Activated CD8-positive, alpha-beta memory T cell treated with anti-CD3 and anti-CD28 coated beads, Interleukin-2, amount 50 U/mL, for 24 hours (primary cell): ENCODE measurements around the gene INTS7.
A peak's percentile ranks its signal among the peaks of the same experiment; 100 is the strongest.

Source experiments
- DNase-seq: peaks from one replicate; pipeline ENCODE4 v3.0.0-alpha.2; 2020; ENCODE audit errors: extremely low read depth

The INTS7 gene, protein sequence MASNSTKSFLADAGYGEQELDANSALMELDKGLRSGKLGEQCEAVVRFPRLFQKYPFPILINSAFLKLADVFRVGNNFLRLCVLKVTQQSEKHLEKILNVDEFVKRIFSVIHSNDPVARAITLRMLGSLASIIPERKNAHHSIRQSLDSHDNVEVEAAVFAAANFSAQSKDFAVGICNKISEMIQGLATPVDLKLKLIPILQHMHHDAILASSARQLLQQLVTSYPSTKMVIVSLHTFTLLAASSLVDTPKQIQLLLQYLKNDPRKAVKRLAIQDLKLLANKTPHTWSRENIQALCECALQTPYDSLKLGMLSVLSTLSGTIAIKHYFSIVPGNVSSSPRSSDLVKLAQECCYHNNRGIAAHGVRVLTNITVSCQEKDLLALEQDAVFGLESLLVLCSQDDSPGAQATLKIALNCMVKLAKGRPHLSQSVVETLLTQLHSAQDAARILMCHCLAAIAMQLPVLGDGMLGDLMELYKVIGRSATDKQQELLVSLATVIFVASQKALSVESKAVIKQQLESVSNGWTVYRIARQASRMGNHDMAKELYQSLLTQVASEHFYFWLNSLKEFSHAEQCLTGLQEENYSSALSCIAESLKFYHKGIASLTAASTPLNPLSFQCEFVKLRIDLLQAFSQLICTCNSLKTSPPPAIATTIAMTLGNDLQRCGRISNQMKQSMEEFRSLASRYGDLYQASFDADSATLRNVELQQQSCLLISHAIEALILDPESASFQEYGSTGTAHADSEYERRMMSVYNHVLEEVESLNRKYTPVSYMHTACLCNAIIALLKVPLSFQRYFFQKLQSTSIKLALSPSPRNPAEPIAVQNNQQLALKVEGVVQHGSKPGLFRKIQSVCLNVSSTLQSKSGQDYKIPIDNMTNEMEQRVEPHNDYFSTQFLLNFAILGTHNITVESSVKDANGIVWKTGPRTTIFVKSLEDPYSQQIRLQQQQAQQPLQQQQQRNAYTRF

DNA sequence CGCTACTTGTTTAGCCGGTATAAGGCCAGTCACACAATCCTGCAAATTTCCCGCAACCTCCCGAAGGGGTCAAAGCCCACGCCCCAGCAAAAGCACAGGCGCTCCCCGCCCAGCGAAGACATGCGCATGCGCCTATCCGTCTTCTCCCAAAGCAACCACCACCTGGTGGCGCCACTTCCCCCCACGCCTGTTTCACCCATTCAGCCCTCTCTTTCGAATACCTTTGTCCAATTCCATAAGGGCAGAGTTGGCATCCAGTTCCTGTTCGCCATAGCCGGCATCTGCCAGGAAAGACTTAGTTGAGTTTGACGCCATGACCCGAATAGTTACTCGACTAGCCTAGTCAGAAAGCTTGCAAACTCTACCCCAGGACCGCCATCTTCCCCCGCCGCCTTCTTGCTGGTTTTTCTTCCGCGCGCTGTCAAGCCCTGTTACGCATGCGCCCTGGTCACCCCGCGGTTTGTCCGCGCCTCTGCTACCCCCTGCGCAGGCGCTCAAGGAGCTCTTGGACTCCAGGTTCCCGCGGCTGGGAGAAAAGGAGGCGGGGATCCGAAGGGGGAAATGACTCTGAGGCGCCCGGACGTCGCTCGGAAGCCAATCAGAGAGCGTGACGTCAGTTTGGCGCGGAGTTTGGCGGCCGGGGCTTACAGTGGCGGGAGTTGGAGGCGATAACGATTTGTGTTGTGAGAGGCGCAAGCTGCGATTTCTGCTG is at the start of gene INTS7, which contains the start of gene DTL:
Gene INTS7 (minus strand): TSS at position 435 of the 712 bp plus-strand sequence. CDS start 120 bp downstream, at position 315.
Gene DTL (plus strand): TSS at position 626 of the 712 bp plus-strand sequence. CDS start 143 bp downstream, outside the sequence.
- peak; percentile 97 for DNase-seq

DNA sequence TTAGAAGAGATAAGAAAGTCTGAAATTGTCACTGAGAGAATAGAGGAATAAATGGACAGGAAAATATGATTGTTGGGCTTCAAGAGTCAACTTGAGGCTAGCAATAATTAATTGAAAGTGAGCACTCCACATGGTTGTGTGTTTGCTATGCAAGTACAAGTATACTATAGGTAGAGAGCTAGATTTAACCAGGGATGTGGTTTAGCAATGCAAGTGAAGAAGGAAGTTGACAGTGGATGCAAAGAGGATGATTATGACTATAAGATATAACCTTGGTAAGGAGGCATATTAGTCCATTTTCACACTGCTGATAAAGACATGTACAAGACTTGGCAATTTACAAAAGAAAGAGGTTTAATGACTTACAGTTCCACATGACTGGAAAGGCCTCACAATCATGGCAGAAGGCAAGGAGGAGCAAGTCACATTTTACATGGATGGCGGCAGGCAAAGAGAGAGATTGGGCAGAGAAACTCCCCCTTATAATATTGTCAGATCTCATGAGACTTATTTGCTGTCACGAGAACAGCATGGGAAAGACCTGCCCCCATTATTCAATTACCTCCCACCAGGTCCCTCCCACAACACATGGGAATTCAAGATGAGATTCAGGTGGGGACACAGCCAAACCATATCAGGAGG is 47.5 kb upstream of the INTS7 start:
- DNase-seq, result no peak

DNA sequence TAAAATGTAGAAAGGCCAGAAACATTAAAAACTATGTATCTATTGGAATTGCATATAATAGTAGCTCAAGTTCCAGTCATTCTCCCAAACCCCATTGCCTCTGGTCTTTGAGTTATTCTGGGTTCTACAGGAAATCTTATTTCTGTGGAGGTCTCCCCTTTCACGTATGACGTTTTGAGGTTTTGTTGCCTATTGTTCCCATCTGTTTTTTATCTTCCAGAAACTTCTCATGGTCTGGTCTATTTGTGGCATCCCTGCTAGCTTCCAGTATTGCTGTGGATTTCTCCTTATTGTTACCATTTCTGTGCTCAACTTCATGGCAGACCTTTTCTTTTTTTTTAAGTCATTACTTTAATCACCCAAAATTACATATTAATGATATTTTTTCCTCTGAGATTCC is 43.5 kb upstream of the INTS7 start:
- no peak for DNase-seq

DNA sequence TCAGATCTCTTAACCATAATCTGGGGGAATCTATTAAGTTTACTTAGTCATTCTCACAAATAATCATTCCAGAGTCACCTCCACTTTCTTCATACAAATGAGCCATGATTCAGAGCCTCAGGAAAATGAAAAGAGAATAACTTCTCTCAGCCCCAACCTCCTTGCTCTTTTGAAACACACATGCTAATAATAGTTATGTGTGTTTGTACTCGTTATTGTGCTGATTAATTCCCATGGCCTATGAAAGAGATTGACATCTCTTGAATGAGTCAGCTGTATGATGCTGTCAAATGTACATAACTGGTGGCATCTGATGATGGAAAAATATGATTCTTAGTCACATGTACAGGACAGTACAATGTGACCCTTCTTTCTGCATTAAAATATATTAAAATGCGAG is 41.7 kb upstream of the INTS7 start:
- no peak for DNase-seq

DNA sequence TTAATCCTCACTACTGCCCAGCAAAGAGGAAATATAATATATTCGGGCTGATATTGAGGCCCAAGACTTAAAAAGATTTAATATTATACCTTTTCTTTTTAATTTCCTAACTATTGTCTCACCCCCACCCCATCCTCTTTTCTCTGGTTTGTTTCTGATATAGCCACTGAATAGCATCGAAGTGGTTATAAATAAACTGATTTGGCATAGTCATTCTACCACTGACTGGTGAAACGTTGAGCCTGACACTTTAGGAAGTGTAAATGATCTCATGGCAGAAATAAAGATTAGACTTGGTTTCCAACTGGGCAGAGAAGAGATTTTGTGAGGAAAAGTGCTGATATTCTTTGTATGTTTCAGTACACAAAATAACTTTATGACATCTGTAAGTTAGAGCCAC is 39.5 kb upstream of the INTS7 start:
- DNase-seq, result no peak

DNA sequence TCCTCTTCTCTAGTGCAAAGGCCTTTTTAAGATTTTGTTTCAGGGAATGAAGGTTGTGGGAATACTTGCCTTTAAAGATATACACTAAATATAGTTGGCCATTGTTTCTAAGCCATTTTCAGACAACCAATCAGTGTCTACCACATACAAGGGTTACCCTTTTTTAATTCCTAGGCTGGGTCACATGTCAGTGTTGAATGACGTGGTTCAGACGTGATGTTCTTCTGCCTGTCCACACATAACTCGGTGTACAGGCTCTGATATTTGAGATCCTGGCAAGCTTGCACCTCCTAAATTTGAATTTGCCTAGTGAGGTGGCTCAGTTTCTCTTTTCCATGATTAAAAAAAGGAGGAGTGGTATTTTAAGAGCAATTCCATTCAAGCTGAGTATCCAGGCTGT is 39.0 kb upstream of the INTS7 start:
- no peak for DNase-seq

DNA sequence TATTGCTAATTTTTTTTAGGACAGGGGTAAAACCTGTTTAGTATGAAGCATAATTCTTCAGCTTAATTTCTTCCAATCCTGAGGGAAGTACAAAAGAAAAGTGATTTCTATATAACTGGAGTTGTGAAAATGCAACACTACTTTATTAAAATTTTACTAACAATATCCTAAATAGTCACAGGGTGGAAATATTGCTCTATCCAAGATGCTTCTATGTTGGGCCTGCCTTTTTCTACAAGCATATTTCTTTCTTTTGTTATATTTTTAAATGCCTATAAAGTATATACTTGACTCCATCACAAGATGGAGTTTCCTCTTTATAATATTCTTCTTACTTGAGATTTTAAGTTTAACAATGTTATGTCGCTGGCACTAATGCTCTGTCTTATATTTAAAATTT is 38.1 kb upstream of the INTS7 start:
- no peak for DNase-seq

DNA sequence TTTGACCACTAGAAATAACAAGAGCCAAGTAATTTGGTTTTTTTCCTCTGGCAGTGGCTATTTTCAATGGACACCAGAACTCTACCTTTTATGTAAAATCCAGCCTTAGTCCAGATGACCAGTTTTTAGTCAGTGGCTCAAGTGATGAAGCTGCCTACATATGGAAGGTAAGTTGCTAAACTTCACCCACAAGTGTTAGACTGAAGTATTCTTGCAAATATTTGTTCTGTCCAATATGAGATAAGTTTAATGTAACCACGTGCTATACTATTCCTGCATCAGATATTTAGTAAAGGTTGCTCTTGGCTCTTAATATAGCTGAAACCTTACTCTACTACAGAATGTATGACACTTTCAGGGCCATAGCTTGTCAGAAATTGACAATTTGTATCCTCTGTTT is 36.7 kb upstream of the INTS7 start:
- DNase-seq, result no peak

DNA sequence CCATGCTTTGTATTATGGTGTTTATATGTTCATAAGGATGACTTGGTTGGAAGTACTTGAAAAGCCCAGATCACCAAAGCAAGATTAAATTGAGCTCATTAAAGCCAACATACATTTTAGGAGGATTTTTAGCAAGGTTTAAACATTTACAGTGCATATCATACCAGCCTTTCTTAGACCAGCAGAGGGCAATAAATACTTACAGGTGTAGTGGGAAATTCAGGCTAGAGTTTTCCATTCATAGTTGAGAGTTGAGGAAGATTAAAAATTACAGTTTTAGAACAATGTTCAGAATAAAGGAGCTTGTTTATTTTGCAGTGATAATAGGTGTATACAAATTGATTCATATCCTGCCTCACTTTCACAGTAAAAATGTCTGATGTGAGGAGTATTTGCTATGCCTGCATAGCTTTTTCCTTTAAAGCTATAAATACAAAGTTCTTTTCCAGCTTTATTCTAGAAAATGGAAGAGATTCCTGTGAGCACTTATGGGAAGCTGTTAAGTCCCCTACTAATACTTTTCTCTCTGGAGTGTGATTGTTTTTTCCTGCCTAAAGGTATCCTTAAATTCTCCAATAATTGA is 35.5 kb upstream of the INTS7 start:
- no peak for DNase-seq

DNA sequence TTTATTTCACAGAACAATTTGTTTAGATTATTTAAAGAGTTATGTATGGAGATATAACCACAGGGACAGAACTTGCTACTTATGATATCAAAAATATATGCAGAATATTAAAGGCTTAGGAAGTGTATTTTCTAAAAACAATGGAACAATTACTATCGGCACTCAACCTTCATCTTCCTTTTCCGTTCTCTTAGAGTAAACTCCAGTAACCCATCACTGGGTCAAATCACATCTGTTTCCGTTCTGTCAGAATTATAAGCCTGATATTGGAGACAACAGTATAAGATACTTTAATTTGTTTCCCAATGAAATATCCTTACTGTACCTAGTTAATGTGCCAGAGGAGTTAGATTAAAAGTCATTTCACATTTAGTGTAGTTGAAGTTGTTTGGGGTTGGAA is 32.4 kb upstream of the INTS7 start:
- no peak for DNase-seq

DNA sequence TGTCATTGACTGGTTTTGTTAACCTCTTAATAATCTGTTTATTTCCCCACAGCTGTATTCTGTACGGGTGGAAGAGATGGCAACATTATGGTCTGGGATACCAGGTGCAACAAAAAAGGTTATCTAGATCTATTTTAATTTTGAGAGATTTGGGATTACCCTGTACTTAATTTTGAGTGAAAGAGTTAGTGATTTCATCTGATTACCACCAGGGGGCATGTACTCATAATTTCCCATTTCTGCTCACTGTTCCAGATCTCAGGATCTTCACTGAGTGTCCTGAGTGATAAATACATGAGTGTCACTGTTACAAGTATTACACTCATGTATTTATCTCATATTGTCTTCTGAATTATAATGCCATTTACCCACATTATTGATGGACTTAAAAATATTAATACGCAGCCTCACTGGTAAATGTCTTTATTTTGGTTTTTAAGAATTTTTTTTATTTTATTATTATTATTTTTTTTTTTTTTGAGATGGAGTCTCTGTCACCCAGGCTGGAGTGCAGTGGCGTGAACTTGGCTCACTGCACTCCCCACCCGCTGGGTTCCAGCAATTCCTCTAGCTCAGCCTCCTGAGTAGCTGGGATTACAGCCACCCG is 27.6 kb upstream of the INTS7 start:
- no peak for DNase-seq

DNA sequence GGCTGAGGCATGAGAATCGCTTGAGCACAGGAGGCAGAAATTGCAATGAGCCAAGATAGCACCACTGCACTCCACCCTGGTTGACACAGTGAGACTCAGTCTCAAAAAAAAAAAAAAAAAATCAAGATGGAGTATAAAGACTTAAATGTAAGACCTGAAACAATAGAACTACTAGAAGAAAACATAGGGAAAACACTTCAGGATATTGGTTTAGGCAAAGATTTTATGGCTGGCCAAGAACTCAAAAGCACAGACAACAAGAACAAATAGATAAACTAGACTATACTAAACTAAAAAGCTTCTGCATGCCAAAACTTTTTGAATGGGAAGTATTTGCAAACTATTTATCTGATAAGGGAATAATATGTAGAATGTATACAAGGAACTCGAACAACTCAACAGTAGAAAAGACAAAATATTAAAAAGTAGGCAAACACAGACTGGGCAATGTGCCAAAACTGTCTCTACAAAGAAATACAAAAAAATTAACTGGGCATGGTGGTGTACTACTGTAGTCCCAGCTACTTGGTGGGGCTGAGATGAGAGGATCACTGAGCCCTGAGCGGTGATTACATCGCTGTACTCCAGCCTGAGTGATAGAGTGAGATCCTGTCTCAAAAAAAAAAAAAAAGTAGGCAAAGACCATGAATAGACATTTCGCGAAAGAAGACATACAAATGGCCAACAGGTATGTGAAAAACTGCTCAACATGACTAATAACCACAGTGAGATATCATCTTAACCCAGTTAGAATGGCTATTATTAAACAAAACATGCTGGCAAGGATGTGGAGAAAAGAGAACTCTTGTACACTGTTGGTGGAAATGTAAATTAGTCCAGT is 25.5 kb upstream of the INTS7 start:
- no peak for DNase-seq

DNA sequence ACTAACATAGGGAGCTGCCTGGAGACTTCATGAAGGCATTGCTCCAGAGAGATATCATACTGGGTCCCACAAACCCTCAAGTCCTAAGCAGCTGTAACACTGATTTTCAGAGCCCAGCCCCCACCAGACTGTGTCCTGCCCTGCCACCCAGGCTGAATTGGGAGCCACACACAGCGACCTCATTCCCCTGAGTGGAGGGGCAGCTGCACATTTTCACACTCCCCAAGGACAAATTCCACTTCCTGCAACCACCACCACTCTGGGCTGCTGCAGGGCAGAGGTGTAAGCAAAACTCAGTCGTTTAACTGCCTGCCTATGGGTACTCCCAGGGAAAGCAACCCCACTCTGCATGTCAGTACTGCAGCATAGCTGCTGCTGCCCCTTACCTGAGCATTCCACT is 20.0 kb upstream of the INTS7 start:
- no peak for DNase-seq

DNA sequence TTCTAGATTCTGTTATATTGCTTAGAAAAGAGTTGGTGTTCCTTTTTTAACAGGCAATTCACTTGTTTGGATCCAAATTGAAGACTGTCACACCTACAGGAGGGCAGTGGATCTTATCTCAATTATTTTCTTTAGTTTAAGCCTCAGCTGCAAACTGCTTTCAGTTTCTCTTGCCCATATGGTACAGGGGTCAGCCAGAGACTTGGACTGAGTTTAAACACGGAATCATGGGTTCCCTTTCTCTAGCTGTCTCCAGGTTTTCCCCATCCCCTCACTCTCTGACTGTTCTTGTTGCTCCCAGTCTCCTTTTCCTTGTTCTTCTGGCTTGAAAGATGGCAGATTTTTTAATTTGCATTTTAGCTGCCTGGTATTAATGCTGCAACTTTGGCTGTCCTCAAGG is 18.6 kb upstream of the INTS7 start:
- DNase-seq, result no peak

DNA sequence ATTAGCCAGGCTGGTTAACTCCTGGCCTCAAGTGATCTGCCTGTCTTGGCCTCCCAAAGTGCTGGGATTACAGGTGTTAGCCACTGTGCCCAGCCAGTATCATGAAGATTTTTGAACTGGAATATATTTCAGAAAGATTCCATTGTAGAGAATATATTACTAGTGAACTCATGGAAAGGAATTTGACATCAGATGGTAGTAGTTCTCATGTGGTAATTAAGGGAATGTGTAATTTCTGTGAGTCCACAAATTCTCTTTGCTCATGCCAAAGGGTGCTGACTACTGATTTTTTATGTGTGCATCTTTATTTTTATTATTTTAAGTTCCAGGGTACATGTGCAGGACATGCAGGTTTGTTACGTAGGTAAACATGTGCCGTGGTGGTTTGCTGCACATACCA is 10.6 kb upstream of the INTS7 start:
- DNase-seq, result no peak

DNA sequence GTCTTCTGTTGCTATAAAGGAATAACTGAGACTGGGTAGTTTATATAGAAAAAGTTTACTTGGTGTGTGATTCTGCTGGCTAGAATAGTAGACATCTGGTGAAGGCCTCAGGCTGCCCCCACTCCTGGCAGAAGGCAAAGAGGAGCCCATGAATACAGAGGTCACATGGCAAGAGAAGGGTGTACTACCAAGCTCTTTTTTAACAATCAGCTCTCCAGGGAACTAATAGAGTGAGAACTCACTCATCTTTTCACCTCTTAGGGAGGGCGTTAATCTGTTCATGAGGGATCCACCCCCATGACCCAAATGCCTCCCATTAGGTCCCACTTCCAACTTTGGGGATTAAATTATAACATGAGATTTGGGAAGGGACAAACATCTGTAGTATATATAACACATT is 9.5 kb upstream of the INTS7 start:
- no peak for DNase-seq

DNA sequence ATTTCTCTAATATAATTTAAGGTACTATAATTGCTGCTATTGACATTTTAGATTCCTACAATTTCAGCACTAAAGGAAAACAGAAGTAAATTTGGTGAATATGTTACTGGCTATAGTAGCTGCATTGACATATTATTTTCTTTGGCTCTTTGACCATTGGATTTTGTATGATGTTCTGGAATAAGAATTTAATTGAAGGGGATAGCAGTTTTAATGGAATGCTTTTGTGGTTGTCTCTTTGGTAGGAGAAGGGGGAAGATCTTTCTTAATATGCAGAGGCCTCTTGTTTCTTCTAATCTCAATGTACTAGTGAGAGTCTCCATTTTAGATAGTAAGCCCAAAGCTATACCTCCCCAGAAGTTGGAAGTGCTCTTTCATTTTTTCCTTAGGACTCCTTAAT is 7.1 kb upstream of the INTS7 start:
- no peak for DNase-seq

DNA sequence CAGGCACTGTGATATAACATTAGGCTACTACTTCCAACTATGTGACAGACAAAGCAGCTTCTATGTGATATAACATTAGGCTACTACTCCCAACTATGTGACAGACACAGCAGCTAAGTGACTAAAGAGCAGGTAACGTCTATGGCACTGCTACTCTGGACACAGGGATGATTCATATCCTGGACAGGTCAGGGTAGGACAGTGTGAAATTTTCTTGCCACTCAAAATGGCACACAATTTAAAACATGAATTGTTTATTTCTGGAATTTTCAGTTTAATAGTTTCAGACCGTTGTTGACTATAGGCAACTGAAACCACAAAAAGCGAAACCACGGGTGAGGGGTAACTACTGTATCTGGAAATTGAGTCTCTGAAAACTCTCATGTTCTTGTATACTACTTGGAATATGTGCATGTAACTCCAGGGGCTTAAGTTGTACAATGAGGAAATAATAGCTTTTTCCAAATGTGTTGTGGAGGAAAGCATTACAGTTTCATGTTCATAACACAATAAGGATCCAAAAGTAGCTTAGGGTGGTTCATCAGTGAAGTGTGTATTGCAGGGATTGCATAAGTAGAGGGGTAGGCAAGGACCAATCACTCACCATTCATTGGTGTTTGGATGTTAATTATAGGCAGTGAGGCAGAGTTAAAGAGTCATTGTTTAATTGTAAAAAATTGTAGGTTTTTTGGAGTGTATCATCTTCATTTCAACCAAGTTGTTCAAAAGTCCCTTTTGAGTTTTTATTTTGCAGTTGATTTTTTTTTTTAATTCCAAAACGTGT is 5.5 kb upstream of the INTS7 start:
- no peak for DNase-seq

DNA sequence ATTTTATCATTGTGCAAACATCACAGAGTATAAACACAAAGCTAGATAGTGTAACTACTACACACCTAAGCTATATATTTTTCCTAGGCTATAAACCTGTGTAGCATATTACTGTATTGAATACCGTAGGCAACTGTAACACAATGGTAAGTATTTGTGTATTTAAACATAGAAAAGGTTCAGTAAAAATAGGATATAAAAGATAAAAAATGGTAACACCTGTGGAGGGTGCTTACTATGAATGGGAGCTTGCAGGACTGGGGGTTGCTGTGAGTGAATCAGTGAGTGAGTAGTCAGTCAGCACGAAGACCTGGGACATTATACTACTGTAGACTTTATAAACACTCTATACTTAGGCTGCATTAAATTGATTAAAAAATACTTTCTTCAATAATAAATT is 4.3 kb upstream of the INTS7 start:
- DNase-seq, result no peak
